Endothelial cell of umbilical vein (primary cell): Measurements from ENCODE around the gene TMEM130. TPM values are rescaled to one million over a fixed set of nuclear protein-coding genes. Genes with fewer than 3 reads are reported as not detected.

Experiments
- BruUV-seq: library from RNA; stranded (reverse); fragments of 400-500 nt; replicated peaks from 2 replicates; lab custom pipeline; 2021; lab: Mats Ljungman, UMichigan
- CTCF ChIA-PET: fragments of 300-600, 350-600 bp; sonication (Branson Sonifier 250); formaldehyde crosslinking; loops from one replicate; lab custom pipeline; 2021; ENCODE audit warnings: antibody characterized with exemption, inconsistent platforms; lab: Charles Lee
- POLR2A ChIA-PET: fragments of 300-600, 350-600 bp; sonication (Branson Sonifier 250); formaldehyde crosslinking; loops from one replicate; lab custom pipeline; 2021; ENCODE audit warnings: antibody characterized with exemption, inconsistent platforms; lab: Charles Lee
- DNase-seq: peaks from one replicate; pipeline ENCODE4 v3.0.0-alpha.2; 2011; ENCODE audit warnings: low read depth, low spot score
- FAIRE-seq: peaks from 2 replicates; lab custom pipeline; 2011; peaks lifted over from hg19 to GRCh38; lab: Jason Lieb, UNC
- H2AFZ ChIP-seq: 2 replicates; pipeline ENCODE4 v1.6.0; 2012; ENCODE audit warnings: low read depth, low read length, control low read depth, inconsistent platforms
- H3K27ac ChIP-seq: 2 replicates; pipeline ENCODE4 v1.5.1; 2011; ENCODE audit warnings: low read depth, mild to moderate bottlenecking, control low read depth, low read length, moderate library complexity; ENCODE audit not compliant: insufficient read depth
- H3K27me3 ChIP-seq, 2 experiments: 2 replicates each; pipeline versions ENCODE4 v1.6.0 to v1.6.1; 2011; ENCODE audit warnings: low read length in 2 of 2, mixed read lengths in 1 of 2; ENCODE audit not compliant: control insufficient read depth in 2 of 2, insufficient read depth in 2 of 2
- H3K36me3 ChIP-seq, 2 experiments: 2 replicates in 1 of 2; 3 replicates in 1 of 2; pipeline ENCODE4 v1.5.1; 2011; ENCODE audit warnings: low read length in 2 of 2, mild to moderate bottlenecking in 1 of 2, moderate library complexity in 1 of 2; ENCODE audit not compliant: control insufficient read depth in 2 of 2, insufficient read depth in 2 of 2; ENCODE audit errors: extremely low read depth in 1 of 2
- H3K4me1 ChIP-seq: 3 replicates; pipeline ENCODE4 v1.5.1; 2011; ENCODE audit warnings: mild to moderate bottlenecking, low read length; ENCODE audit not compliant: control insufficient read depth, insufficient read depth; ENCODE audit errors: extremely low read depth
- H3K4me2 ChIP-seq: 2 replicates; pipeline ENCODE4 v1.6.1; 2011; ENCODE audit warnings: low read length, control low read depth, mixed read lengths; ENCODE audit not compliant: insufficient read depth
- H3K4me3 ChIP-seq, 3 experiments: fragments of 200-600 bp in 1 of 3; sonication (generic), shearing (Covaris generic) in 1 of 3; replicated peaks in 1 of 3; 2 replicates each; pipeline ENCODE4 v1.5.1; 2011 to 2016; ENCODE audit warnings: control low read depth in 3 of 3, low read length in 3 of 3, mild to moderate bottlenecking in 2 of 3, inconsistent platforms in 1 of 3, low read depth in 1 of 3, moderate library complexity in 1 of 3; ENCODE audit not compliant: insufficient read depth in 1 of 3
- H3K79me2 ChIP-seq: 2 replicates; pipeline ENCODE4 v1.6.0; 2012; ENCODE audit warnings: low read length, inconsistent platforms; ENCODE audit not compliant: control insufficient read depth, insufficient read depth
- H3K9ac ChIP-seq: replicated peaks from 2 replicates; pipeline ENCODE3; 2011; ENCODE audit warnings: low read length, control low read depth; ENCODE audit not compliant: insufficient read depth; ENCODE audit errors: extremely low read depth
- H3K9me1 ChIP-seq: replicated peaks from 3 replicates; pipeline ENCODE4 v1.6.0; 2011; ENCODE audit warnings: mild to moderate bottlenecking, low read length; ENCODE audit not compliant: control insufficient read depth, insufficient read depth; ENCODE audit errors: extremely low read depth
- H3K9me3 ChIP-seq: replicated peaks from 2 replicates; pipeline ENCODE4 v1.5.1; 2012; ENCODE audit warnings: low read length, inconsistent platforms; ENCODE audit not compliant: control insufficient read depth, insufficient read depth
- H4K20me1 ChIP-seq: replicated peaks from 2 replicates; pipeline ENCODE3; 2011; ENCODE audit warnings: mild to moderate bottlenecking, low read length; ENCODE audit not compliant: control insufficient read depth, insufficient read depth; ENCODE audit errors: extremely low read depth
- EZH2 ChIP-seq: IDR thresholded peaks from 2 replicates; pipeline ENCODE4 v1.6.1; 2012; ENCODE audit warnings: borderline replicate concordance, low read depth, mild to moderate bottlenecking, moderate library complexity, low read length, inconsistent platforms; ENCODE audit not compliant: severe bottlenecking
- FOS ChIP-seq: IDR thresholded peaks from 2 replicates; pipeline ENCODE4 v1.6.1; 2011; ENCODE audit warnings: mild to moderate bottlenecking, low read length, moderate library complexity, borderline replicate concordance; ENCODE audit not compliant: insufficient read depth
- JUN ChIP-seq: IDR thresholded peaks from 2 replicates; pipeline ENCODE4 v1.6.1; 2011; ENCODE audit warnings: borderline replicate concordance, low read depth; ENCODE audit not compliant: insufficient read length, insufficient read depth
- POLR2A ChIP-seq: IDR thresholded peaks from 2 replicates; pipeline ENCODE4 v1.6.1; 2012; ENCODE audit warnings: low read depth, mild to moderate bottlenecking, control low read depth, low read length
- POLR2AphosphoS5 ChIP-seq: IDR thresholded peaks from 2 replicates; pipeline ENCODE4 v1.6.1; 2012; ENCODE audit warnings: low read depth, mild to moderate bottlenecking, control low read depth, low read length, moderate library complexity; ENCODE audit not compliant: insufficient read depth
- dilution Hi-C: fragments of 300-500 bp; cut with MboI; formaldehyde crosslinking; loops from one replicate; pipeline ENCODE4 v1.15.0; 2019; ENCODE audit warnings: low sequenced_read_pairs; ENCODE audit not compliant: extremely low pct_ligation_motif_present
- intact Hi-C: fragments of 100-400 bp; cut with micrococcal nuclease; formaldehyde crosslinking; loops from one replicate; pipeline ENCODE4 v1.10.0; 2022
- polyA plus RNA-seq, 4 experiments: library from polyadenylated mRNA; depleted of rRNA in 3 of 4; stranded (reverse) in 3 of 4; unstranded in 1 of 4; fragments of >200 nt; gene quantifications; 2 replicates each; pipeline versions ENCODE4 v1.2.1 to v1.2.3, GENCODE V29; 2011 to 2012; ENCODE audit warnings: missing spikeins in 1 of 4
- total RNA-seq: library from RNA; stranded (reverse); gene quantifications from 2 replicates; pipeline ENCODE4 v1.2.3, GENCODE V29; 2021
- TF ChIP-seq, protein P1 (sequence below), 2 donors: IDR thresholded peaks; 1 replicate in 1 of 2; 2 replicates in 1 of 2; pipeline ENCODE4 v1.5.1; 2011; ENCODE audit warnings: low read length in 2 of 2, mild to moderate bottlenecking in 2 of 2, moderate library complexity in 2 of 2, control low read depth in 1 of 2, inconsistent platforms in 1 of 2, low read depth in 1 of 2; ENCODE audit not compliant: insufficient read depth in 1 of 2; ENCODE audit errors: extremely low read depth in 1 of 2
- TF ChIP-seq, protein P2 (sequence below): IDR thresholded peaks from 2 replicates; pipeline ENCODE4 v1.6.1; 2011; ENCODE audit not compliant: insufficient read depth, insufficient read length

Gene TMEM130
- total and polyA plus RNA-seq, 2 donors (not counting 3 experiments of a cell fraction or from before 2014, with no cell fraction given), result not detected

DNA sequence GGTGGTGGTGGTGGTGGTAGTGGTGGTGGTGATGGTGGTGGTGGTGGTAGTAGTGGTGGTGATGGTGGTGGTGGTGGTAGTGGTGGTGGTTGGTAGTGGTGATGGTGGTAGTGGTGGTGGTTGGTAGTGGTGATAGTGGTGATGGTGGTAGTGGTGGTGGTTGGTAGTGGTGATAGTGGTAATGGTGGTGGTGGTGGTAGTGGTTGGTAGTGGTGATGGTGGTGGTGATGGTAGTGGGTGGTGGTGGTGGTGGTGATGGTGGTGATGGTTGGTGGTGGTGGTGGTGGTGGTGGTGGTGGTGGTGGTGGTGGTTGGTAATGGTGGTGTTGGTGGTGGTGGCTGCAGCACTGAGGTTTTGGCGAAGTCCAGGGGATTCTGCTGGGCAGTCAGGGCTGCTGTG is 58.5 kb downstream of the TMEM130 start:
- H3K9me3 ChIP-seq, result no peaks in the 10 kb centered on the region
- BruUV-seq, result no TSS peak
- TF ChIP-seq POLR2AphosphoS5 (no peak), EZH2 (no peak), JUN (no peak), FOS (no peak), POLR2A (no peak)
- TF ChIP-seq, protein P1, sequence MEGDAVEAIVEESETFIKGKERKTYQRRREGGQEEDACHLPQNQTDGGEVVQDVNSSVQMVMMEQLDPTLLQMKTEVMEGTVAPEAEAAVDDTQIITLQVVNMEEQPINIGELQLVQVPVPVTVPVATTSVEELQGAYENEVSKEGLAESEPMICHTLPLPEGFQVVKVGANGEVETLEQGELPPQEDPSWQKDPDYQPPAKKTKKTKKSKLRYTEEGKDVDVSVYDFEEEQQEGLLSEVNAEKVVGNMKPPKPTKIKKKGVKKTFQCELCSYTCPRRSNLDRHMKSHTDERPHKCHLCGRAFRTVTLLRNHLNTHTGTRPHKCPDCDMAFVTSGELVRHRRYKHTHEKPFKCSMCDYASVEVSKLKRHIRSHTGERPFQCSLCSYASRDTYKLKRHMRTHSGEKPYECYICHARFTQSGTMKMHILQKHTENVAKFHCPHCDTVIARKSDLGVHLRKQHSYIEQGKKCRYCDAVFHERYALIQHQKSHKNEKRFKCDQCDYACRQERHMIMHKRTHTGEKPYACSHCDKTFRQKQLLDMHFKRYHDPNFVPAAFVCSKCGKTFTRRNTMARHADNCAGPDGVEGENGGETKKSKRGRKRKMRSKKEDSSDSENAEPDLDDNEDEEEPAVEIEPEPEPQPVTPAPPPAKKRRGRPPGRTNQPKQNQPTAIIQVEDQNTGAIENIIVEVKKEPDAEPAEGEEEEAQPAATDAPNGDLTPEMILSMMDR (IDR thresholded peaks at IDR 0.05; ENCODE audit: extremely low read depth in 1 of 2, insufficient read depth in 1 of 2, low read depth in 1 of 2, low read length in 2 of 2), result no peak
- TF ChIP-seq, protein P2, sequence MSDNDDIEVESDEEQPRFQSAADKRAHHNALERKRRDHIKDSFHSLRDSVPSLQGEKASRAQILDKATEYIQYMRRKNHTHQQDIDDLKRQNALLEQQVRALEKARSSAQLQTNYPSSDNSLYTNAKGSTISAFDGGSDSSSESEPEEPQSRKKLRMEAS, result no peak

More for the DNA sequence above, 58.5 kb downstream of the TMEM130 start:
- ChIA-PET CTCF (no interaction called here), POLR2A (no interaction called here)
- no peaks in the 10 kb centered on the region for H3K79me2 ChIP-seq
- no peaks in the 10 kb centered on the region for H4K20me1 ChIP-seq
- DNase-seq (no peak), FAIRE-seq (no peak)
- intact Hi-C loops, result no loop called here
- dilution Hi-C loops, result no loop called here
- no peak overlapping the region for H3K9ac ChIP-seq
- H3K4me1 ChIP-seq, result no peaks in the 10 kb centered on the region
- H2AFZ ChIP-seq, result no peak overlapping the region
- H3K27ac ChIP-seq, result no peak overlapping the region
- H3K36me3 ChIP-seq, result no peaks in the 10 kb centered on the region
- no peak overlapping the region for H3K4me3 ChIP-seq
- H3K27me3 ChIP-seq, result no peaks in the 10 kb centered on the region
- no peak overlapping the region for H3K4me2 ChIP-seq
- H3K9me1 ChIP-seq, result no peaks in the 10 kb centered on the region
